GM21526 (cell line): Measurements from ENCODE around the gene GABBR2.

Experiments used
- ATAC-seq: cut with Tn5 transposase; IDR thresholded peaks from one replicate; pipeline ENCODE4 v1.9.1; 2021; ENCODE audit warnings: moderate library complexity; ENCODE audit not compliant: unreplicated experiment, low FRiP score

The GABBR2 gene

GRCh38 chr9:98416294-98417248, 292.2 kb downstream of the GABBR2 start:
- no peak for ATAC-seq

GRCh38 chr9:98415782-98416181, 293.0 kb downstream of the GABBR2 start:
- ATAC-seq: no peak

GRCh38 chr9:98413084-98413483, 295.7 kb downstream of the GABBR2 start:
- no peak for ATAC-seq

GRCh38 chr9:98412101-98412842, 296.5 kb downstream of the GABBR2 start:
- no peak for ATAC-seq

GRCh38 chr9:98410185-98410697, 298.5 kb downstream of the GABBR2 start:
- no peak for ATAC-seq

GRCh38 chr9:98409719-98410118, 299.0 kb downstream of the GABBR2 start:
- no peak for ATAC-seq

- ATAC-seq: no peak
Measured at GRCh38 chr9:98406469-98406868, 302.3 kb downstream of the GABBR2 start.

GRCh38 chr9:98404237-98404636, 304.5 kb downstream of the GABBR2 start:
- no peak for ATAC-seq

- no peak for ATAC-seq
Measured at GRCh38 chr9:98403715-98404114, 305.0 kb downstream of the GABBR2 start.

GRCh38 chr9:98402019-98402840, 306.5 kb downstream of the GABBR2 start:
- ATAC-seq: no peak

GRCh38 chr9:98401140-98402018, 307.4 kb downstream of the GABBR2 start:
- no peak for ATAC-seq

- no peak for ATAC-seq
Measured at GRCh38 chr9:98399950-98400683, 308.6 kb downstream of the GABBR2 start.

- no peak for ATAC-seq
Measured at GRCh38 chr9:98396656-98397055, 312.1 kb downstream of the GABBR2 start.

GRCh38 chr9:98396236-98396635, 312.5 kb downstream of the GABBR2 start:
- ATAC-seq: no peak

- ATAC-seq: no peak
Measured at GRCh38 chr9:98391867-98392266, 316.9 kb downstream of the GABBR2 start.

GRCh38 chr9:98391406-98391805, 317.3 kb downstream of the GABBR2 start:
- ATAC-seq: no peak

- no peak for ATAC-seq
Measured at GRCh38 chr9:98385751-98386150, 323.0 kb downstream of the GABBR2 start.

- ATAC-seq: no peak
Measured at GRCh38 chr9:98383758-98384157, 325.0 kb downstream of the GABBR2 start.
